HCT116 (cell line): ENCODE data around the gene PTPN21. TPM values are rescaled to one million over a fixed set of nuclear protein-coding genes. Genes with fewer than 3 reads are reported as not detected.
A peak's percentile ranks its signal among the peaks of the same experiment; 100 is the strongest.

Source experiments
- ATAC-seq: fragments of 200-7000 bp; cut with Tn5 transposase; 2 replicates; pipeline ENCODE4 v1.9.1; 2020; ENCODE audit warnings: mild to moderate bottlenecking, moderate library complexity
- BruUV-seq: library from RNA; stranded (reverse); fragments of 400-500 nt; replicated peaks from 2 replicates; lab custom pipeline; 2021; lab: Mats Ljungman, UMichigan
- CTCF ChIA-PET: fragments of 300-600 bp; sonication (Branson Sonifier 250); formaldehyde crosslinking; loops from one replicate; lab custom pipeline; 2021; ENCODE audit warnings: antibody characterized with exemption; lab: Charles Lee
- POLR2A ChIA-PET: fragments of 300-600, 350-600 bp; sonication (Branson Sonifier 250); formaldehyde crosslinking; loops from one replicate; lab custom pipeline; 2021; ENCODE audit warnings: antibody characterized with exemption; lab: Charles Lee
- RAD21 ChIA-PET, 2 experiments: fragments of 300-600 bp; sonication (Branson Sonifier 250); formaldehyde crosslinking; loops; one replicate each; lab custom pipeline; 2023; ENCODE audit warnings: low total read pairs in 2 of 2; ENCODE audit not compliant: uncharacterized antibody in 2 of 2, unreplicated experiment in 2 of 2, low non-redundant PET in 1 of 2; lab: Charles Lee
- DNase-seq: peaks from one replicate; pipeline ENCODE4 v3.0.0-alpha.2; 2010; ENCODE audit warnings: low read depth, low spot score
- H2AFZ ChIP-seq: fragments of 200-600 bp; shearing (Covaris generic), sonication (generic); 2 replicates; pipeline ENCODE4 v1.6.1; 2017; ENCODE audit warnings: low read depth, mixed run types, mixed read lengths, antibody characterized with exemption, low read length; ENCODE audit not compliant: poor library complexity, severe bottlenecking
- H3K27ac ChIP-seq: 2 replicates; pipeline ENCODE4 v1.5.1; 2012; ENCODE audit warnings: low read depth, low read length
- H3K27me3 ChIP-seq: fragments of 200-600 bp; sonication (generic); 2 replicates; pipeline ENCODE4 v1.6.1; 2016; ENCODE audit warnings: mixed run types, low read length, mixed read lengths; ENCODE audit not compliant: insufficient read depth
- H3K36me3 ChIP-seq, 2 experiments: fragments of 200-500 bp in 1 of 2; fragments of 200-600 bp in 1 of 2; sonication (Bioruptor generic) in 1 of 2; sonication (generic) in 1 of 2; 2 replicates each; pipeline versions ENCODE4 v1.5.1 to v1.6.1; 2014 to 2016; ENCODE audit warnings: low read length in 2 of 2, inconsistent platforms in 1 of 2, mixed read lengths in 1 of 2, mixed run types in 1 of 2; ENCODE audit not compliant: insufficient read depth in 2 of 2, control insufficient read depth in 1 of 2
- H3K4me1 ChIP-seq, 2 experiments: fragments of 200-600 bp in 1 of 2; sonication (generic) in 1 of 2; 2 replicates each; pipeline versions ENCODE4 v1.5.1 to v1.6.1; 2012 to 2017; ENCODE audit warnings: low read length in 2 of 2, inconsistent platforms in 1 of 2, mild to moderate bottlenecking in 1 of 2, mixed read lengths in 1 of 2, mixed run types in 1 of 2, moderate library complexity in 1 of 2; ENCODE audit not compliant: insufficient read depth in 2 of 2, control insufficient read depth in 1 of 2
- H3K4me2 ChIP-seq: fragments of 200-600 bp; sonication (generic); 2 replicates; pipeline ENCODE4 v1.6.1; 2017; ENCODE audit warnings: mixed run types, low read length, mixed read lengths
- H3K4me3 ChIP-seq, 2 experiments: fragments of 200-600 bp in 1 of 2; sonication (generic) in 1 of 2; replicated peaks in 1 of 2; 2 replicates each; pipeline ENCODE4 v1.5.1; 2011 to 2016; ENCODE audit warnings: low read length in 2 of 2, control low read depth in 1 of 2, low read depth in 1 of 2, mild to moderate bottlenecking in 1 of 2, mixed read lengths in 1 of 2, mixed run types in 1 of 2
- H3K79me2 ChIP-seq: fragments of 200-600 bp; sonication (generic); 2 replicates; pipeline ENCODE4 v1.6.1; 2017; ENCODE audit warnings: mild to moderate bottlenecking, mixed run types, low read length, moderate library complexity, mixed read lengths; ENCODE audit not compliant: insufficient read depth
- H3K9ac ChIP-seq: fragments of 200-600 bp; sonication (generic); 2 replicates; pipeline ENCODE4 v1.6.1; 2016; ENCODE audit warnings: low read length, mixed read lengths
- H3K9me2 ChIP-seq: fragments of 200-600 bp; sonication (generic), shearing (Covaris generic); 2 replicates; pipeline ENCODE4 v1.6.1; 2017; ENCODE audit warnings: mixed run types, mild to moderate bottlenecking, moderate library complexity; ENCODE audit not compliant: insufficient read depth
- H3K9me3 ChIP-seq, 2 experiments: fragments of 200-500 bp in 1 of 2; fragments of 200-600 bp in 1 of 2; sonication (Bioruptor generic) in 1 of 2; sonication (generic) in 1 of 2; 2 replicates each; pipeline ENCODE4 v1.6.1; 2014 to 2017; ENCODE audit warnings: low read length in 2 of 2, mixed read lengths in 2 of 2, inconsistent platforms in 1 of 2, low read depth in 1 of 2, mild to moderate bottlenecking in 1 of 2, mixed run types in 1 of 2, moderate library complexity in 1 of 2; ENCODE audit not compliant: control insufficient read depth in 1 of 2, insufficient read depth in 1 of 2
- H4K20me1 ChIP-seq: fragments of 200-600 bp; sonication (generic), shearing (Covaris generic); 2 replicates; pipeline ENCODE4 v1.6.1; 2017; ENCODE audit warnings: mixed run types, mild to moderate bottlenecking, moderate library complexity; ENCODE audit not compliant: insufficient read depth
- ATF3 ChIP-seq: IDR thresholded peaks from 2 replicates; pipeline ENCODE4 v1.6.1; 2012
- EGR1 ChIP-seq: IDR thresholded peaks from 2 replicates; pipeline ENCODE4 v1.6.1; 2012; ENCODE audit warnings: low read depth
- ELF1 ChIP-seq: IDR thresholded peaks from 2 replicates; pipeline ENCODE4 v1.6.1; 2012; ENCODE audit warnings: low read depth, borderline replicate concordance
- SIN3A ChIP-seq: IDR thresholded peaks from 2 replicates; pipeline ENCODE4 v1.6.1; 2012; ENCODE audit warnings: low read depth
- SP1 ChIP-seq: IDR thresholded peaks from 2 replicates; pipeline ENCODE4 v1.6.1; 2012; ENCODE audit warnings: low read depth
- SRF ChIP-seq: IDR thresholded peaks from 2 replicates; pipeline ENCODE4 v1.6.1; 2012; ENCODE audit warnings: low read depth
- ZFX ChIP-seq: fragments of 450-650 bp; IDR thresholded peaks from 2 replicates; pipeline ENCODE4 v1.6.1; 2017
- intact Hi-C: fragments of 100-400 bp; cut with micrococcal nuclease; formaldehyde crosslinking; loops from 2 replicates; pipeline ENCODE4 v1.10.0; 2022
- total RNA-seq: library from RNA; stranded (reverse); gene quantifications from one replicate; pipeline ENCODE4 v1.2.1, GENCODE V29; 2021; ENCODE audit not compliant: unreplicated experiment
- TF ChIP-seq, protein P1 (sequence below): IDR thresholded peaks from 2 replicates; pipeline ENCODE4 v1.6.1; 2011; ENCODE audit warnings: mild to moderate bottlenecking, low read length, moderate library complexity; ENCODE audit not compliant: insufficient replicate concordance; ENCODE audit errors: extremely low read depth
- TF ChIP-seq, protein P2 (sequence below), 3 experiments: fragments of 200-600 bp in 1 of 3; sonication (generic) in 1 of 3; IDR thresholded peaks in 2 of 3; conservative IDR thresholded peaks in 1 of 3; 2 replicates each; pipeline ENCODE4 v1.5.1; 2012 to 2017; ENCODE audit warnings: low read depth in 2 of 3, low read length in 2 of 3, antibody characterized with exemption in 1 of 3, borderline replicate concordance in 1 of 3, control low read depth in 1 of 3, mild to moderate bottlenecking in 1 of 3, mixed read lengths in 1 of 3, mixed run types in 1 of 3, moderate library complexity in 1 of 3; ENCODE audit not compliant: insufficient read depth in 1 of 3

Gene PTPN21
- total RNA-seq, 1 experiment from 2014 or later: 7.6 TPM

DNA sequence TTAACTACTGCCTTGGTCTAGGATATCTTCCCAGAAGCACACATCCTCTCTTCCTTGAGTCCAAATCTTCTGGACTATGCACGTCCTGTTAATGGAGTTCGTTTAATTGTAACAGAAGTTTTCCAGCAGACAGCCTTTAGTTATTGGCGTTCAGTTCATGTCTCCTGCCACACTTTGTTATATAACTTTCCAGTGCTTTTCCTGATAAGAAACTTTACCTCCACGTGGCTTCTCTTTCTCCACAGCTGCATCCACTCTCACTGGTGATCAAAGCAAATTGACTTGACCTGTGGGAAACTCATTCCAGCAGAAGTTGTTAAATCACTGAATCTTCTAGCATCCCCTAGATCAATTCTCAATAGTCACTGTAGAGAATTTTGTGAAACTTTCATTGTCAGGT, 19.0 kb downstream of the PTPN21 start:
- Histone ChIP-seq H3K4me3 (no peak overlapping the region), H3K4me2 (no peak overlapping the region), H3K4me1 (no peaks in the 10 kb centered on the region), H3K9ac (no peak overlapping the region), H3K36me3 (no peaks in the 10 kb centered on the region), H3K27me3 (no peaks in the 10 kb centered on the region)
- BruUV-seq: no TSS peak
- TF ChIP-seq SP1: no peak
- TF ChIP-seq ELF1: no peak
- no peak for TF ChIP-seq ATF3
- TF ChIP-seq ZFX: no peak
- no peak for TF ChIP-seq SIN3A
- TF ChIP-seq, protein P1, sequence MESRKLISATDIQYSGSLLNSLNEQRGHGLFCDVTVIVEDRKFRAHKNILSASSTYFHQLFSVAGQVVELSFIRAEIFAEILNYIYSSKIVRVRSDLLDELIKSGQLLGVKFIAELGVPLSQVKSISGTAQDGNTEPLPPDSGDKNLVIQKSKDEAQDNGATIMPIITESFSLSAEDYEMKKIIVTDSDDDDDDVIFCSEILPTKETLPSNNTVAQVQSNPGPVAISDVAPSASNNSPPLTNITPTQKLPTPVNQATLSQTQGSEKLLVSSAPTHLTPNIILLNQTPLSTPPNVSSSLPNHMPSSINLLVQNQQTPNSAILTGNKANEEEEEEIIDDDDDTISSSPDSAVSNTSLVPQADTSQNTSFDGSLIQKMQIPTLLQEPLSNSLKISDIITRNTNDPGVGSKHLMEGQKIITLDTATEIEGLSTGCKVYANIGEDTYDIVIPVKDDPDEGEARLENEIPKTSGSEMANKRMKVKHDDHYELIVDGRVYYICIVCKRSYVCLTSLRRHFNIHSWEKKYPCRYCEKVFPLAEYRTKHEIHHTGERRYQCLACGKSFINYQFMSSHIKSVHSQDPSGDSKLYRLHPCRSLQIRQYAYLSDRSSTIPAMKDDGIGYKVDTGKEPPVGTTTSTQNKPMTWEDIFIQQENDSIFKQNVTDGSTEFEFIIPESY: no peak
- no peak for TF ChIP-seq SRF
- TF ChIP-seq, all 23 proteins: peak for 0
- ChIA-PET POLR2A (no interaction called here), CTCF (no interaction called here), RAD21 (no interaction called here)
- Histone ChIP-seq H3K9me2 (no peaks in the 10 kb centered on the region), H4K20me1 (no peaks in the 10 kb centered on the region; the same call in 1 of the 2 replicates), H3K9me3 (no peaks in the 10 kb centered on the region), H3K79me2 (no peaks in the 10 kb centered on the region), H2AFZ (no peak overlapping the region), H3K27ac (no peak overlapping the region)
- ATAC-seq (no peak), DNase-seq (no peak)
- intact Hi-C loops: no loop called here

GRCh38 chr14:88535149-88535548, 19.7 kb downstream of the PTPN21 start:
- H3K27ac ChIP-seq: no peak overlapping the region
- H3K27me3 ChIP-seq: no peaks in the 10 kb centered on the region
- H4K20me1 ChIP-seq: no peaks in the 10 kb centered on the region; the same call in 1 of the 2 replicates
- no peaks in the 10 kb centered on the region for H3K9me3 ChIP-seq
- H2AFZ ChIP-seq: no peak overlapping the region
- ATAC-seq (peak; percentile 62; the same call in 1 of the 2 replicates), DNase-seq (no peak)
- TF ChIP-seq, protein P2, sequence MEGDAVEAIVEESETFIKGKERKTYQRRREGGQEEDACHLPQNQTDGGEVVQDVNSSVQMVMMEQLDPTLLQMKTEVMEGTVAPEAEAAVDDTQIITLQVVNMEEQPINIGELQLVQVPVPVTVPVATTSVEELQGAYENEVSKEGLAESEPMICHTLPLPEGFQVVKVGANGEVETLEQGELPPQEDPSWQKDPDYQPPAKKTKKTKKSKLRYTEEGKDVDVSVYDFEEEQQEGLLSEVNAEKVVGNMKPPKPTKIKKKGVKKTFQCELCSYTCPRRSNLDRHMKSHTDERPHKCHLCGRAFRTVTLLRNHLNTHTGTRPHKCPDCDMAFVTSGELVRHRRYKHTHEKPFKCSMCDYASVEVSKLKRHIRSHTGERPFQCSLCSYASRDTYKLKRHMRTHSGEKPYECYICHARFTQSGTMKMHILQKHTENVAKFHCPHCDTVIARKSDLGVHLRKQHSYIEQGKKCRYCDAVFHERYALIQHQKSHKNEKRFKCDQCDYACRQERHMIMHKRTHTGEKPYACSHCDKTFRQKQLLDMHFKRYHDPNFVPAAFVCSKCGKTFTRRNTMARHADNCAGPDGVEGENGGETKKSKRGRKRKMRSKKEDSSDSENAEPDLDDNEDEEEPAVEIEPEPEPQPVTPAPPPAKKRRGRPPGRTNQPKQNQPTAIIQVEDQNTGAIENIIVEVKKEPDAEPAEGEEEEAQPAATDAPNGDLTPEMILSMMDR (IDR thresholded peaks at IDR 0.05 in 2 of 3, conservative IDR thresholded peaks at IDR 0.05 in 1 of 3; ENCODE audit: borderline replicate concordance in 1 of 3, insufficient read depth in 1 of 3, low read depth in 2 of 3, low read length in 2 of 3): 0 out of 6 replicates have a peak, but pooled peaks of 1 of the 3 experiments have one; percentile 24
- TF ChIP-seq EGR1: no peak
- no peaks in the 10 kb centered on the region for H3K36me3 ChIP-seq
- no peaks in the 10 kb centered on the region for H3K79me2 ChIP-seq
- no peak overlapping the region for H3K4me3 ChIP-seq
- intact Hi-C loops: no loop called here
- no TSS peak for BruUV-seq
- no peak overlapping the region for H3K9ac ChIP-seq
- ChIA-PET CTCF (no interaction called here), POLR2A (no interaction called here), RAD21 (no interaction called here)
- H3K4me2 ChIP-seq: no peak overlapping the region
- H3K4me1 ChIP-seq: no peaks in the 10 kb centered on the region
- no peaks in the 10 kb centered on the region for H3K9me2 ChIP-seq
